Measurements from ENCODE around the gene C16orf82. TPM values are rescaled to one million over a fixed set of nuclear protein-coding genes. Genes with fewer than 3 reads are reported as not detected.

The C16orf82 gene
- total and polyA plus RNA-seq, 2 donors from 2014 or later: not detected

DNA sequence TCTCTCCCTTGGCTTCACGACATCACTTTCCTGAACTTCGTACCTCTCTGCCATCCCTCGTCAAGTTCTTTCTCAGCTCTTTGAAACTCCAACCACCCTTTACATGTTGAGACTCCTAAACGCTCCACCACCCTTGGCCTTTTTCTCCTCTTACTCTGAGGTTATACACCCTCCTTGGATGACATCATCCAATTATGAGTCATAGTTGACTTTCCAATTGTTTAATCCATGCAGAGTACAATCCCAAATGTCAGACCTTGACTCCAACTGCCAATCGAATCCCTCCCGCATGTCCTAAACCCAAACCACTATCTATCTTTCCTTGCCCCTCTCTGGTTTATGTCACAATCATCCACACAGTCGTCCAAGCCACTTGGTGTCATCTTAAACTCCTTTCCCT is 18.4 kb upstream of the C16orf82 start:
- DNase-seq: no peak
- FAIRE-seq: no peak
- no peak for TF ChIP-seq CTCF (IDR thresholded peaks at IDR 0.05; ENCODE audit: borderline replicate concordance, extremely low read depth, insufficient read depth)

DNA sequence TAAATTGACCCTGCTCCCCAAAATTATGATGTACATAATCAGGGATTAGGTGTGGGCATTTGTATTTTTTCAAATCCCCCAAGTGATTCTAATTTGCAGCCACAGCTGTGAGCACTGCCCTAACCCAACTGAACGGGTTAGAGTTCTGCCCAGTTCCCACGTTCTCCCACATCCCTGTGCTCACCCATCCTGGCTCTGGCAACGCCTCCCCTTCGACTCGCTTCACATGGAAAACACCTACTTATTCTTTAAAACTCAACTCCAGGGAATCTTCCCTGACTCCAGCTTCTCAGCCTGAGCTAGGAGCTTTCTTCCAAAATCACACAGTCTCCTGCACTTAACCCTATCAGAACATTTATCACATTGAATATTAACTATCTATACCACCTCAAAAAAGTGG is 17.6 kb upstream of the C16orf82 start:
- FAIRE-seq (no peak), DNase-seq (no peak)
- Histone ChIP-seq H3K36me3 (ENCODE audit: control insufficient read depth in 2 of 3, insufficient read depth in 3 of 3, low read length in 3 of 3) (no peaks in the 10 kb centered on the region), H3K4me1 (ENCODE audit: control insufficient read depth in 2 of 3, insufficient read depth in 2 of 3, low read depth in 1 of 3, low read length in 3 of 3) (no peaks in the 10 kb centered on the region), H3K4me3 (ENCODE audit: low read length in 3 of 3) (no peak overlapping the region), H3K27me3 (ENCODE audit: control insufficient read depth, insufficient read depth, low read length) (no peaks in the 10 kb centered on the region), H3K9ac (ENCODE audit: low read length in 3 of 3) (no peak overlapping the region), H3K27ac (ENCODE audit: low read depth in 2 of 2, low read length in 2 of 2) (no peak overlapping the region), H3K9me3 (ENCODE audit: control insufficient read depth in 2 of 3, insufficient read depth in 1 of 3, low read length in 3 of 3) (no peaks in the 10 kb centered on the region)
- TF ChIP-seq CTCF (IDR thresholded peaks at IDR 0.05; ENCODE audit: borderline replicate concordance, extremely low read depth, insufficient read depth): no peak
- intact Hi-C loops (cut with DNase I): no loop called here

More for the DNA sequence above, 18.4 kb upstream of the C16orf82 start:
- Histone ChIP-seq H3K27ac (ENCODE audit: low read depth in 2 of 2, low read length in 2 of 2) (no peak overlapping the region), H3K4me1 (ENCODE audit: control insufficient read depth in 2 of 3, insufficient read depth in 2 of 3, low read depth in 1 of 3, low read length in 3 of 3) (no peaks in the 10 kb centered on the region), H3K27me3 (ENCODE audit: control insufficient read depth, insufficient read depth, low read length) (no peaks in the 10 kb centered on the region), H3K4me3 (ENCODE audit: low read length in 3 of 3) (no peak overlapping the region), H3K36me3 (ENCODE audit: control insufficient read depth in 2 of 3, insufficient read depth in 3 of 3, low read length in 3 of 3) (no peaks in the 10 kb centered on the region), H3K9me3 (ENCODE audit: control insufficient read depth in 2 of 3, insufficient read depth in 1 of 3, low read length in 3 of 3) (no peaks in the 10 kb centered on the region), H3K9ac (ENCODE audit: low read length in 3 of 3) (no peak overlapping the region)
- intact Hi-C loops (cut with DNase I): no loop called here

- H3K4me3 ChIP-seq (ENCODE audit: low read length in 3 of 3): no peak overlapping the region
- DNase-seq (no peak), FAIRE-seq (no peak)
- H3K36me3 ChIP-seq (ENCODE audit: control insufficient read depth in 2 of 3, insufficient read depth in 3 of 3, low read length in 3 of 3): no peaks in the 10 kb centered on the region
- intact Hi-C loops (cut with DNase I): no loop called here
- no peak for TF ChIP-seq CTCF (IDR thresholded peaks at IDR 0.05; ENCODE audit: borderline replicate concordance, extremely low read depth, insufficient read depth)
- no peak overlapping the region for H3K27ac ChIP-seq (ENCODE audit: low read depth in 2 of 2, low read length in 2 of 2)
- H3K27me3 ChIP-seq (ENCODE audit: control insufficient read depth, insufficient read depth, low read length): no peaks in the 10 kb centered on the region
- no peaks in the 10 kb centered on the region for H3K9me3 ChIP-seq (ENCODE audit: control insufficient read depth in 2 of 3, insufficient read depth in 1 of 3, low read length in 3 of 3)
- H3K4me1 ChIP-seq (ENCODE audit: control insufficient read depth in 2 of 3, insufficient read depth in 2 of 3, low read depth in 1 of 3, low read length in 3 of 3): no peaks in the 10 kb centered on the region
- no peak overlapping the region for H3K9ac ChIP-seq (ENCODE audit: low read length in 3 of 3)
Observed at GRCh38 chr16:27052007-27052406, 14.7 kb upstream of the C16orf82 start.

DNA sequence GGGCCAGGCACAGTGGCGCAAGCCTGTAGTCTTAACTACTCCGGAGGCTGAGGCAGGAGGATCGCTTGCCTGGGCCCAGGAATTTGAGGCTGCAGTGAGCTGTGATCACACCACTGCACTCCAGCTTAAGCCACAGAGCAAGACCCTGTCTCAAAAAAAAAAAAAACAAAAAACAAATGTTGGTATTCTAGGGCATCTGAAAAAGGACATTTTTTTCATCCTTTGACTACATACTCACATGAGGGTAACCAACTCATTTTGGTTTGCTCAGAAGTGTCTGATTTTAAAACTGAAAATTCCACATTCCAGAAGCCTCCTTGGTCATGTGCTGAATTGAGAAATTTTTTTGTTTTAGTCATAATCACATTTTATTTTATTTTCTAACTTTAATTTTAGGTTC is 12.7 kb upstream of the C16orf82 start:
- no peak for TF ChIP-seq CTCF (IDR thresholded peaks at IDR 0.05; ENCODE audit: borderline replicate concordance, extremely low read depth, insufficient read depth)
- intact Hi-C loops (cut with DNase I): no loop called here
- H3K9ac ChIP-seq (ENCODE audit: low read length in 3 of 3): no peak overlapping the region
- FAIRE-seq (no peak), DNase-seq (no peak)
- no peaks in the 10 kb centered on the region for H3K4me1 ChIP-seq (ENCODE audit: control insufficient read depth in 2 of 3, insufficient read depth in 2 of 3, low read depth in 1 of 3, low read length in 3 of 3)
- H3K27ac ChIP-seq (ENCODE audit: low read depth in 2 of 2, low read length in 2 of 2): no peak overlapping the region
- H3K9me3 ChIP-seq (ENCODE audit: control insufficient read depth in 2 of 3, insufficient read depth in 1 of 3, low read length in 3 of 3): no peaks in the 10 kb centered on the region
- no peak overlapping the region for H3K4me3 ChIP-seq (ENCODE audit: low read length in 3 of 3)
- no peaks in the 10 kb centered on the region for H3K27me3 ChIP-seq (ENCODE audit: control insufficient read depth, insufficient read depth, low read length)
- H3K36me3 ChIP-seq (ENCODE audit: control insufficient read depth in 2 of 3, insufficient read depth in 3 of 3, low read length in 3 of 3): no peaks in the 10 kb centered on the region

All from kidney (tissue), 14 donors.